T-cell (primary cell): Measurements from ENCODE around the gene BRF1. TPM values are rescaled to one million over a fixed set of nuclear protein-coding genes. Genes with fewer than 3 reads are reported as not detected.

Experiments used
- ATAC-seq, 4 experiments: fragments of 200-7000 bp in 3 of 4; fragments of 150-1000 bp in 1 of 4; cut with Tn5 transposase; replicated peaks in 1 of 4; 1 replicate in 3 of 4; 2 replicates in 1 of 4; pipeline ENCODE4 v1.10.0; 2021; ENCODE audit warnings: moderate library complexity in 3 of 4, mild to moderate bottlenecking in 2 of 4, moderate number of reproducible peaks in 1 of 4
- CTCF ChIA-PET, 2 donors: fragments of 300-600 bp; sonication (Branson Sonifier 250); formaldehyde crosslinking; loops; one replicate each; lab custom pipeline; 2022; ENCODE audit warnings: antibody characterized with exemption in 2 of 2; lab: Charles Lee
- POLR2A ChIA-PET, 2 donors: fragments of 300-600 bp; sonication (Branson Sonifier 250); formaldehyde crosslinking; loops; one replicate each; lab custom pipeline; 2022; ENCODE audit warnings: antibody characterized with exemption in 2 of 2; lab: Charles Lee
- DNase-seq, 35 experiments: peaks; one replicate each; pipeline versions ENCODE4 v3.0.0 to v3.0.0-alpha.2; 2013 to 2023
- H3K27ac ChIP-seq: one replicate; pipeline ENCODE4 v1.5.1; 2013; ENCODE audit warnings: low read length
- H3K27me3 ChIP-seq, 2 experiments: replicated peaks in 1 of 2; 1 replicate in 1 of 2; 2 replicates in 1 of 2; pipeline versions ENCODE4 v1.6.1 to v1.7.0; 2013; ENCODE audit warnings: low read length in 1 of 2, mixed read lengths in 1 of 2; ENCODE audit not compliant: control insufficient read depth in 2 of 2, insufficient read depth in 2 of 2; ENCODE audit errors: extremely low read depth in 1 of 2
- H3K36me3 ChIP-seq, 2 donors: 1 replicate in 1 of 2; 2 replicates in 1 of 2; pipeline versions ENCODE4 v1.6.1 to v1.7.0; 2013; ENCODE audit warnings: low read length in 1 of 2; ENCODE audit not compliant: control insufficient read depth in 2 of 2, insufficient read depth in 1 of 2; ENCODE audit errors: extremely low read depth in 1 of 2
- H3K4me1 ChIP-seq, 2 experiments: 1 replicate in 1 of 2; 2 replicates in 1 of 2; pipeline versions ENCODE4 v1.6.1 to v1.7.0; 2013; ENCODE audit warnings: low read length in 2 of 2, mixed read lengths in 1 of 2; ENCODE audit not compliant: insufficient read depth in 2 of 2, control insufficient read depth in 1 of 2; ENCODE audit errors: extremely low read depth in 1 of 2
- H3K4me3 ChIP-seq, 2 donors: 1 replicate in 1 of 2; 2 replicates in 1 of 2; pipeline versions ENCODE4 v1.5.1 to v1.7.0; 2013; ENCODE audit warnings: mild to moderate bottlenecking in 2 of 2, low read length in 1 of 2, moderate library complexity in 1 of 2; ENCODE audit not compliant: control insufficient read depth in 1 of 2; ENCODE audit errors: extremely low read depth in 1 of 2
- H3K9me3 ChIP-seq: 2 replicates; pipeline ENCODE4 v1.7.0; 2013
- H3K27ac Mint-ChIP-seq, 2 donors: one replicate each; pipeline ENCODE4 v1.8.0; 2020 to 2021; ENCODE audit warnings: mild to moderate bottlenecking in 2 of 2, mixed read lengths in 2 of 2
- H3K27me3 Mint-ChIP-seq, 2 donors: one replicate each; pipeline ENCODE4 v1.8.0; 2021 to 2022; ENCODE audit warnings: mixed read lengths in 2 of 2
- H3K36me3 Mint-ChIP-seq: one replicate; pipeline ENCODE4 v1.8.0; 2021; ENCODE audit warnings: mixed read lengths
- H3K4me1 Mint-ChIP-seq, 3 donors: one replicate each; pipeline ENCODE4 v1.8.0; 2020 to 2022; ENCODE audit warnings: mixed read lengths in 3 of 3, mild to moderate bottlenecking in 1 of 3
- H3K4me3 Mint-ChIP-seq, 3 donors: one replicate each; pipeline ENCODE4 v1.8.0; 2020 to 2022; ENCODE audit warnings: mild to moderate bottlenecking in 3 of 3, mixed read lengths in 3 of 3, moderate library complexity in 3 of 3
- H3K9me3 Mint-ChIP-seq, 3 donors: one replicate each; pipeline ENCODE4 v1.8.0; 2020 to 2022; ENCODE audit warnings: mixed read lengths in 3 of 3
- WGBS: methylation state at CpG from one replicate; pipeline ENCODE4 v1.1.5; 2013; ENCODE audit warnings: missing lambda C conversion rate; ENCODE audit not compliant: insufficient coverage; 5-methylcytosine and 5-hydroxymethylcytosine counted together
- total RNA-seq, 35 experiments: library from RNA in 6 of 35; stranded (reverse) in 6 of 35; fragments of 120-200 nt in 1 of 35; gene quantifications; one replicate each; pipeline versions ENCODE4 v1.2.1 to v1.2.4 and lab custom pipeline; 2013 to 2026

BRF1 gene
- total RNA-seq, 5 donors from 2014 or later (not counting 1 experiment from before 2014, with no cell fraction given), result 57.7 to 70.5 (median 66.5) TPM

- no peaks in the 10 kb centered on the region for H3K9me3 Mint-ChIP-seq
- no peak overlapping the region for H3K27ac ChIP-seq
- H3K4me1 ChIP-seq, result peaks cover 12 to 68% of the 10 kb centered on the region in 2 experiments
- ChIA-PET POLR2A (no interaction called here), CTCF (interaction anchor here in 1 of 2 donors (0.6 kb wide), 1 partner anchor 111 kb away, joined by 4 read pairs; no protein-coding TSS in a partner anchor)
- no peaks in the 10 kb centered on the region for H3K27me3 Mint-ChIP-seq
- no peak for ATAC-seq
- H3K4me3 ChIP-seq, result no peak overlapping the region
- WGBS, result 90% methylated on average over 11 of the region's 19 CpGs
- H3K27me3 ChIP-seq, result peaks cover 0 to 37% of the 10 kb centered on the region in 2 experiments
- no peak overlapping the region for H3K27ac Mint-ChIP-seq
- H3K36me3 Mint-ChIP-seq, result no peaks in the 10 kb centered on the region
- H3K9me3 ChIP-seq, result no peaks in the 10 kb centered on the region
- peaks cover 22 to 41% (median 25%) of the 10 kb centered on the region in 3 donors for H3K4me1 Mint-ChIP-seq
- H3K4me3 Mint-ChIP-seq, result peak overlapping the region in 1 of 3 donors; percentile 21
- no peak for DNase-seq
- peaks cover 0 to 2% of the 10 kb centered on the region in 2 donors for H3K36me3 ChIP-seq
Measured at GRCh38 chr14:105178069-105178867, 122.5 kb downstream of the BRF1 start.

- 74% methylated on average over 11 of the region's 11 CpGs for WGBS
- Mint-ChIP-seq H3K27ac (no peak overlapping the region), H3K4me3 (no peak overlapping the region), H3K4me1 (peaks cover 14 to 34% (median 20%) of the 10 kb centered on the region in 3 donors), H3K36me3 (no peaks in the 10 kb centered on the region), H3K27me3 (no peaks in the 10 kb centered on the region), H3K9me3 (no peaks in the 10 kb centered on the region)
- Histone ChIP-seq H3K4me3 (no peak overlapping the region), H3K36me3 (peaks cover 0 to 2% of the 10 kb centered on the region in 2 donors), H3K27me3 (peaks cover 0 to 35% of the 10 kb centered on the region in 2 experiments), H3K4me1 (peaks cover 9 to 58% of the 10 kb centered on the region in 2 experiments), H3K27ac (no peak overlapping the region), H3K9me3 (no peaks in the 10 kb centered on the region)
- DNase-seq, result no peak
- CTCF ChIA-PET, result no interaction called here
- POLR2A ChIA-PET, result no interaction called here
- no peak for ATAC-seq
Measured at GRCh38 chr14:105177082-105177481, 123.7 kb downstream of the BRF1 start.

DNA sequence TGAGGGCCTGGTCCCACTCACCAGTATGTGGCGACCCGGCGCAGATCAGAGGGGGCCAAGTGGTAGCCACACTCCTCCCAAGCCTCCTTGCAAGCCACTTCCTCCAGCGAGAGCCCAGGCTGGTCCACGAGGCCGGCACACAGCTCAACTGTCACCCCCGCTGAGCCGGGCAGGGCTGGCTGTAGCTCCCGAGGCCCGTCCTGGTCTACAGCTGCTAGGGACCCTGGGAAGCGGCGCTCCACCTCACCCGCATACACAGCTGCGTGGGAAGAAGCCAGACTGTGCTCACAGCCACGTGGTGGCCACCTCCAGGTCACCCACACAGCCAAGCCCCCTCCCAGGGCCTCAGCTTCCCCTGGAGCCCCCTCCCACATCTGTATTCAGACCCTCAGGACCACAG is 124.3 kb downstream of the BRF1 start:
- 81% methylated on average over 9 of the region's 15 CpGs for WGBS
- Mint-ChIP-seq H3K4me3 (no peak overlapping the region), H3K4me1 (peaks cover 19 to 36% (median 20%) of the 10 kb centered on the region in 3 donors), H3K36me3 (no peaks in the 10 kb centered on the region), H3K27me3 (no peaks in the 10 kb centered on the region), H3K27ac (no peak overlapping the region), H3K9me3 (no peaks in the 10 kb centered on the region)
- ChIA-PET CTCF (no interaction called here), POLR2A (interaction anchor here in 1 of 2 donors (0.5 kb wide), 1 partner anchor 34 kb away, joined by 4 read pairs; no protein-coding TSS in a partner anchor)
- Histone ChIP-seq H3K36me3 (peaks cover 0 to 2% of the 10 kb centered on the region in 2 donors), H3K27me3 (peaks cover 0 to 36% of the 10 kb centered on the region in 2 experiments), H3K4me3 (no peak overlapping the region), H3K9me3 (no peaks in the 10 kb centered on the region), H3K27ac (no peak overlapping the region), H3K4me1 (peaks cover 7 to 53% of the 10 kb centered on the region in 2 experiments)
- no peak for DNase-seq
- no peak for ATAC-seq

DNA sequence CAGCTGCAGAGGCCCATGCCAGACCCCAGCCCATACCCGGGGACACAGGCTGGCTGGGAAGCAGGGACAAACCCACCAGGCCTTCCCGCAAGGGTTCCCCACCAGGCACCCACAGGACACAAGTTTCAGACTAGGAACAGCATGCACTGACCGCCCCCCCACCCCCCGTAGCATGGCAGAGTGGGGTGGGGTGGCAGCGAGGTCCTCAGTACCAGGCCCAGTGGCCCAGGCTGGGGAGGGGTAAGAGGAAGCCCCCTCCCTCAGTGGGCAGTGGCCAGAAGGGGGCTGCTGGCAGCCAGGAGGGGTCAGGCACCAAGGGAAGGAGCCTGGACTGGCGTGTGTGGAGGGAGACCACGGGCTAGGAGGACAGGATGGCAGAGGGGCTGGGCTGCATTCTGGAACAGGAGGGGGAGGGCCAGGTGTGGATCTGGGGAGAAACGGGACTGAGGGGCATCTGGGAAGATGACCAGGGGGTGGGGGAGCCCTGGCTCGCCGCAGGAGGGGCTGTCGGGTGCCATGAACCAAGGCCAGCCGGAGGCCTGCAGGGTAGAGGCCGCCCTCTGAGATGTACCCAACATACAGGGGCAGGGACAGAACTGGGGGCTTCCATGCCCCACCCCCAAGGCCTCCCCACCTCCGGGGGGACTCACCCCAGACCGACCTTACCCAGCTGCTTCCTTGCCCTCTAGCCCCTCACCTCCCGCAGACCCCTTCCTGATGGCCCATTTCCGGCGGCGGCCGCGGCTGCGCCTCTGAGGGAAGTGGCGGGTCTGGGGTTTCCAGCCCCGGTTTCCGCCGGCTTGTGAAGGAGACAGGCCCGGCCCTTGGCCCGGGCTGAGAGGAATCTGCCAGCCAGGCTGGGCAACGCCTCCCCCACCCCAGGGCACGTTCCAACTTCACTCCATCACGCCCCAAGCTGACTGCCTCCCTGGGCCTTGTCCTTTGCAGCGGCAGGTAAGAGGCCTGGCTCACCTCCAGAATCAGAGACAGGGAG is 126.6 kb downstream of the BRF1 start:
- Mint-ChIP-seq H3K4me1 (peaks cover 20 to 40% (median 32%) of the 10 kb centered on the region in 3 donors), H3K27ac (no peak overlapping the region), H3K27me3 (peaks cover 7 to 9% of the 10 kb centered on the region in 2 donors), H3K4me3 (peak overlapping the region in 1 of 3 donors; percentile 66), H3K9me3 (no peaks in the 10 kb centered on the region), H3K36me3 (no peaks in the 10 kb centered on the region)
- Histone ChIP-seq H3K9me3 (no peaks in the 10 kb centered on the region), H3K4me1 (peaks cover 9 to 56% of the 10 kb centered on the region in 2 experiments), H3K36me3 (peaks cover 0 to 2% of the 10 kb centered on the region in 2 donors), H3K27ac (no peak overlapping the region), H3K27me3 (peaks cover 0 to 52% of the 10 kb centered on the region in 2 experiments), H3K4me3 (no peak overlapping the region)
- POLR2A ChIA-PET, result no interaction called here
- 17% methylated on average over 14 of the region's 32 CpGs for WGBS
- ATAC-seq, result peak; percentile 39 to 67 (median 61)
- CTCF ChIA-PET, result interaction anchor here in 1 of 2 donors (0.5 kb wide), 1 partner anchor 391 kb away, joined by 4 read pairs; no protein-coding TSS in a partner anchor
- DNase-seq, result peak in 18 of 35 experiments; percentile 15 to 64 (median 34)

DNA sequence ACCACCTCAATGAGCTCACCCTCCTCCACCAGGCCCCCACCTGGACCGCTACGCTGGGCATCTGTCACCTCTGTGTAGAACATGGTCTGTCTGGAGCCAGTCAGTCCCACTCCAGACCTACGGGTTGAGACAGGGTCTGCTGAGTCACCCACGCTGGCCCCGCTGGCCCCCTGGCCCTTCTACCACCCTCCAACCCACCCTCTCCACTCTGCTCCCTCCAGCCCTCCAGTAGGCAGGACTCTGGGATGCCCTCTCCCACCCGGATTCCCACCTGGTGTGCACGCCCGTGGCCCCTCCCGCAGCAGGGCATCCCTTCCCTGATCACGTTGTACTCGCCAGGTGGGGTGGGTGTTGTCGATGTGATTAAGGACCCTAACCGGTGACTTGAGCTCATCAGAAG is 127.7 kb downstream of the BRF1 start:
- CTCF ChIA-PET, result no interaction called here

GRCh38 chr14:105172476-105172875 is 128.3 kb downstream of the BRF1 start:
- Histone ChIP-seq H3K27ac (no peak overlapping the region), H3K9me3 (no peaks in the 10 kb centered on the region), H3K36me3 (peaks cover 0 to 2% of the 10 kb centered on the region in 2 donors), H3K4me1 (peaks cover 9 to 59% of the 10 kb centered on the region in 2 experiments), H3K27me3 (peaks cover 0 to 51% of the 10 kb centered on the region in 2 experiments), H3K4me3 (no peak overlapping the region)
- POLR2A ChIA-PET, result no interaction called here
- Mint-ChIP-seq H3K27ac (no peak overlapping the region), H3K9me3 (no peaks in the 10 kb centered on the region), H3K36me3 (no peaks in the 10 kb centered on the region), H3K4me3 (no peak overlapping the region), H3K4me1 (peaks cover 20 to 40% (median 32%) of the 10 kb centered on the region in 3 donors), H3K27me3 (peaks cover 7 to 9% of the 10 kb centered on the region in 2 donors)
- CTCF ChIA-PET, result no interaction called here
- WGBS, result 87% methylated on average over 6 of the region's 7 CpGs
- no peak for ATAC-seq
- no peak for DNase-seq

More for the DNA sequence above, 127.7 kb downstream of the BRF1 start:
- DNase-seq (no peak), ATAC-seq (no peak)
- 89% methylated on average over 7 of the region's 13 CpGs for WGBS
- Mint-ChIP-seq H3K4me3 (no peak overlapping the region), H3K27ac (no peak overlapping the region), H3K36me3 (no peaks in the 10 kb centered on the region), H3K27me3 (peaks cover 7 to 9% of the 10 kb centered on the region in 2 donors), H3K9me3 (no peaks in the 10 kb centered on the region), H3K4me1 (peaks cover 20 to 40% (median 32%) of the 10 kb centered on the region in 3 donors)
- H3K4me3 ChIP-seq, result no peak overlapping the region
- H3K36me3 ChIP-seq, result peaks cover 0 to 2% of the 10 kb centered on the region in 2 donors
- H3K27me3 ChIP-seq, result peaks cover 0 to 49% of the 10 kb centered on the region in 2 experiments
- POLR2A ChIA-PET, result no interaction called here
- no peak overlapping the region for H3K27ac ChIP-seq
- peaks cover 9 to 59% of the 10 kb centered on the region in 2 experiments for H3K4me1 ChIP-seq
- no peaks in the 10 kb centered on the region for H3K9me3 ChIP-seq
